ENCODE measurements around the gene ZFHX3. TPM values are rescaled to one million over a fixed set of nuclear protein-coding genes. Genes with fewer than 3 reads are reported as not detected.

Gene ZFHX3
- total and polyA plus RNA-seq, 2 of the 8 experiments (the other 6 are each of a cell fraction or from before 2014, with no cell fraction given) = 0.08 to 0.99 TPM

DNA sequence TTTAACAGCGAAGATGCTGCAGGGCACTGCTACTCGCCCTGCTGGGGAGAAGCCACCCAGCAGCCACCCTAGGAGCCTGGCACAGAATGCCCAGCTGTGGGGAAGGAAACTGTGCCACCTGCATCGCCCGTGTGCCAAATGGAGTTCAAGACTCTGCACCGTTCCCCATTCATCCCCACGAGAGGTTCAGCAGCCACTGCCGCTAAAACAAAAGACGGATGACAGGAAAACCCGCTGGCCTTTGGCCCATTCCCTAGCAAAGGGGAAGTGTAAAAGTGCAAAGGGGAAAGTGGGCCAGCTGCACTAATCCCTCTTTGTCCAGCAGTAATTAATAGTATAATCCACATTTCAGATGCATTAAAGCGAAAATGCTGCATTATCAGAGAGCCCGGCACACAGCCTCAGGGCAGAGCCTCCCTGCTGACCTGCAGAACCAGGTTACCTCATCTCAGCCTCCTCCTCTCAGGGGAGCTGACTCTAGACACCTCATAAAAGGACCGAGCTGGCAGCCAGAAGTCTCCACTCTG is 37.7 kb downstream of the ZFHX3 start (continued):
- TF ChIP-seq, protein P1, sequence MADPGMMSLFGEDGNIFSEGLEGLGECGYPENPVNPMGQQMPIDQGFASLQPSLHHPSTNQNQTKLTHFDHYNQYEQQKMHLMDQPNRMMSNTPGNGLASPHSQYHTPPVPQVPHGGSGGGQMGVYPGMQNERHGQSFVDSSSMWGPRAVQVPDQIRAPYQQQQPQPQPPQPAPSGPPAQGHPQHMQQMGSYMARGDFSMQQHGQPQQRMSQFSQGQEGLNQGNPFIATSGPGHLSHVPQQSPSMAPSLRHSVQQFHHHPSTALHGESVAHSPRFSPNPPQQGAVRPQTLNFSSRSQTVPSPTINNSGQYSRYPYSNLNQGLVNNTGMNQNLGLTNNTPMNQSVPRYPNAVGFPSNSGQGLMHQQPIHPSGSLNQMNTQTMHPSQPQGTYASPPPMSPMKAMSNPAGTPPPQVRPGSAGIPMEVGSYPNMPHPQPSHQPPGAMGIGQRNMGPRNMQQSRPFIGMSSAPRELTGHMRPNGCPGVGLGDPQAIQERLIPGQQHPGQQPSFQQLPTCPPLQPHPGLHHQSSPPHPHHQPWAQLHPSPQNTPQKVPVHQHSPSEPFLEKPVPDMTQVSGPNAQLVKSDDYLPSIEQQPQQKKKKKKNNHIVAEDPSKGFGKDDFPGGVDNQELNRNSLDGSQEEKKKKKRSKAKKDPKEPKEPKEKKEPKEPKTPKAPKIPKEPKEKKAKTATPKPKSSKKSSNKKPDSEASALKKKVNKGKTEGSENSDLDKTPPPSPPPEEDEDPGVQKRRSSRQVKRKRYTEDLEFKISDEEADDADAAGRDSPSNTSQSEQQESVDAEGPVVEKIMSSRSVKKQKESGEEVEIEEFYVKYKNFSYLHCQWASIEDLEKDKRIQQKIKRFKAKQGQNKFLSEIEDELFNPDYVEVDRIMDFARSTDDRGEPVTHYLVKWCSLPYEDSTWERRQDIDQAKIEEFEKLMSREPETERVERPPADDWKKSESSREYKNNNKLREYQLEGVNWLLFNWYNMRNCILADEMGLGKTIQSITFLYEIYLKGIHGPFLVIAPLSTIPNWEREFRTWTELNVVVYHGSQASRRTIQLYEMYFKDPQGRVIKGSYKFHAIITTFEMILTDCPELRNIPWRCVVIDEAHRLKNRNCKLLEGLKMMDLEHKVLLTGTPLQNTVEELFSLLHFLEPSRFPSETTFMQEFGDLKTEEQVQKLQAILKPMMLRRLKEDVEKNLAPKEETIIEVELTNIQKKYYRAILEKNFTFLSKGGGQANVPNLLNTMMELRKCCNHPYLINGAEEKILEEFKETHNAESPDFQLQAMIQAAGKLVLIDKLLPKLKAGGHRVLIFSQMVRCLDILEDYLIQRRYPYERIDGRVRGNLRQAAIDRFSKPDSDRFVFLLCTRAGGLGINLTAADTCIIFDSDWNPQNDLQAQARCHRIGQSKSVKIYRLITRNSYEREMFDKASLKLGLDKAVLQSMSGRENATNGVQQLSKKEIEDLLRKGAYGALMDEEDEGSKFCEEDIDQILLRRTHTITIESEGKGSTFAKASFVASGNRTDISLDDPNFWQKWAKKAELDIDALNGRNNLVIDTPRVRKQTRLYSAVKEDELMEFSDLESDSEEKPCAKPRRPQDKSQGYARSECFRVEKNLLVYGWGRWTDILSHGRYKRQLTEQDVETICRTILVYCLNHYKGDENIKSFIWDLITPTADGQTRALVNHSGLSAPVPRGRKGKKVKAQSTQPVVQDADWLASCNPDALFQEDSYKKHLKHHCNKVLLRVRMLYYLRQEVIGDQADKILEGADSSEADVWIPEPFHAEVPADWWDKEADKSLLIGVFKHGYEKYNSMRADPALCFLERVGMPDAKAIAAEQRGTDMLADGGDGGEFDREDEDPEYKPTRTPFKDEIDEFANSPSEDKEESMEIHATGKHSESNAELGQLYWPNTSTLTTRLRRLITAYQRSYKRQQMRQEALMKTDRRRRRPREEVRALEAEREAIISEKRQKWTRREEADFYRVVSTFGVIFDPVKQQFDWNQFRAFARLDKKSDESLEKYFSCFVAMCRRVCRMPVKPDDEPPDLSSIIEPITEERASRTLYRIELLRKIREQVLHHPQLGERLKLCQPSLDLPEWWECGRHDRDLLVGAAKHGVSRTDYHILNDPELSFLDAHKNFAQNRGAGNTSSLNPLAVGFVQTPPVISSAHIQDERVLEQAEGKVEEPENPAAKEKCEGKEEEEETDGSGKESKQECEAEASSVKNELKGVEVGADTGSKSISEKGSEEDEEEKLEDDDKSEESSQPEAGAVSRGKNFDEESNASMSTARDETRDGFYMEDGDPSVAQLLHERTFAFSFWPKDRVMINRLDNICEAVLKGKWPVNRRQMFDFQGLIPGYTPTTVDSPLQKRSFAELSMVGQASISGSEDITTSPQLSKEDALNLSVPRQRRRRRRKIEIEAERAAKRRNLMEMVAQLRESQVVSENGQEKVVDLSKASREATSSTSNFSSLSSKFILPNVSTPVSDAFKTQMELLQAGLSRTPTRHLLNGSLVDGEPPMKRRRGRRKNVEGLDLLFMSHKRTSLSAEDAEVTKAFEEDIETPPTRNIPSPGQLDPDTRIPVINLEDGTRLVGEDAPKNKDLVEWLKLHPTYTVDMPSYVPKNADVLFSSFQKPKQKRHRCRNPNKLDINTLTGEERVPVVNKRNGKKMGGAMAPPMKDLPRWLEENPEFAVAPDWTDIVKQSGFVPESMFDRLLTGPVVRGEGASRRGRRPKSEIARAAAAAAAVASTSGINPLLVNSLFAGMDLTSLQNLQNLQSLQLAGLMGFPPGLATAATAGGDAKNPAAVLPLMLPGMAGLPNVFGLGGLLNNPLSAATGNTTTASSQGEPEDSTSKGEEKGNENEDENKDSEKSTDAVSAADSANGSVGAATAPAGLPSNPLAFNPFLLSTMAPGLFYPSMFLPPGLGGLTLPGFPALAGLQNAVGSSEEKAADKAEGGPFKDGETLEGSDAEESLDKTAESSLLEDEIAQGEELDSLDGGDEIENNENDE (IDR thresholded peaks at IDR 0.05; ENCODE audit: insufficient replicate concordance, low read length) = no peak
- TF ChIP-seq BCL11A (IDR thresholded peaks at IDR 0.05; ENCODE audit: low read depth in 2 of 2, low read length in 2 of 2) = no peak
